ENCODE measurements around the gene COLGALT1.

DNA sequence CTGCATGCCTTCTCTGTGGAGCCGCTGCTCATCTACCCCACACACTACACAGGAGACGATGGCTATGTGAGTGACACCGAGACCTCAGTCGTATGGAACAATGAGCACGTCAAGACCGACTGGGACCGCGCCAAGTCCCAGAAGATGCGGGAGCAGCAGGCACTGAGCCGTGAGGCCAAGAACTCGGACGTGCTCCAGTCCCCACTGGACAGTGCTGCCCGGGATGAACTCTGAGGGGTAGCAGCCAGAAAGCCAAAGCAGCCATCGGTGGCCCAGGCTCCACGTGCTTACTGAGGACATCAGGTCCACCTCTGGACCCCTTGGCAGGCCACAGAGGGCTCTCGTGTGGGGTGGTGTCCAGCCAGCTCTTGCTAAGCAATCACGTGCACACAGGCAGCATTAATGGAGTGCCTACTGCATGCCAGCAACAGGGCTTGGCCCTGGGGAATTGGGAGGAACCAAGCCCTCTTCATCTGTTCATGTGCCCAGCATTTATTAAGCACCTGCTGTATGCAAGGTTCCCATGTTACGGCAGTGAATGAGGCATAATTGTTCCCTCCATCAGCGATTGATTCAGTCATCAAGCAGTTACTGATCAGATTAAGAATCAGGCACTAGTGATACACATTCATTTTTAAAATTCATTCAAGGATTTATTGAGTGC lies 25.9 kb downstream of the COLGALT1 start:
- TF ChIP-seq, protein P1, sequence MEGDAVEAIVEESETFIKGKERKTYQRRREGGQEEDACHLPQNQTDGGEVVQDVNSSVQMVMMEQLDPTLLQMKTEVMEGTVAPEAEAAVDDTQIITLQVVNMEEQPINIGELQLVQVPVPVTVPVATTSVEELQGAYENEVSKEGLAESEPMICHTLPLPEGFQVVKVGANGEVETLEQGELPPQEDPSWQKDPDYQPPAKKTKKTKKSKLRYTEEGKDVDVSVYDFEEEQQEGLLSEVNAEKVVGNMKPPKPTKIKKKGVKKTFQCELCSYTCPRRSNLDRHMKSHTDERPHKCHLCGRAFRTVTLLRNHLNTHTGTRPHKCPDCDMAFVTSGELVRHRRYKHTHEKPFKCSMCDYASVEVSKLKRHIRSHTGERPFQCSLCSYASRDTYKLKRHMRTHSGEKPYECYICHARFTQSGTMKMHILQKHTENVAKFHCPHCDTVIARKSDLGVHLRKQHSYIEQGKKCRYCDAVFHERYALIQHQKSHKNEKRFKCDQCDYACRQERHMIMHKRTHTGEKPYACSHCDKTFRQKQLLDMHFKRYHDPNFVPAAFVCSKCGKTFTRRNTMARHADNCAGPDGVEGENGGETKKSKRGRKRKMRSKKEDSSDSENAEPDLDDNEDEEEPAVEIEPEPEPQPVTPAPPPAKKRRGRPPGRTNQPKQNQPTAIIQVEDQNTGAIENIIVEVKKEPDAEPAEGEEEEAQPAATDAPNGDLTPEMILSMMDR (IDR thresholded peaks at IDR 0.05) = no peak
- TF ChIP-seq USF2 (IDR thresholded peaks at IDR 0.05) (no peak), RCOR1 (IDR thresholded peaks at IDR 0.05; ENCODE audit: low read depth, low read length) (no peak), POLR2A (IDR thresholded peaks at IDR 0.05; ENCODE audit: low read length) (no peak), GATA3 (IDR thresholded peaks at IDR 0.05; ENCODE audit: borderline replicate concordance) (no peak), EHMT2 (IDR thresholded peaks at IDR 0.05; ENCODE audit: low read depth) (no peak), CHD2 (IDR thresholded peaks at IDR 0.05; ENCODE audit: low read length, partially characterized antibody) (no peak), NFE2L2 (conservative IDR thresholded peaks at IDR 0.05; ENCODE audit: low read length) (no peak), FOSL2 (IDR thresholded peaks at IDR 0.05) (no peak), FOSL2 (CRISPR knock-in tag; IDR thresholded peaks at IDR 0.05) (no peak), FOXS1 (CRISPR knock-in tag; IDR thresholded peaks at IDR 0.05) (no peak), PHF8 (IDR thresholded peaks at IDR 0.05; ENCODE audit: borderline replicate concordance, low read depth) (no peak)
- TF ChIP-seq, protein P2, sequence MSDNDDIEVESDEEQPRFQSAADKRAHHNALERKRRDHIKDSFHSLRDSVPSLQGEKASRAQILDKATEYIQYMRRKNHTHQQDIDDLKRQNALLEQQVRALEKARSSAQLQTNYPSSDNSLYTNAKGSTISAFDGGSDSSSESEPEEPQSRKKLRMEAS (IDR thresholded peaks at IDR 0.05) = no peak
